ENCODE results near the gene MLYCD.
A peak's percentile ranks its signal among the peaks of the same experiment; 100 is the strongest.

The MLYCD gene

DNA sequence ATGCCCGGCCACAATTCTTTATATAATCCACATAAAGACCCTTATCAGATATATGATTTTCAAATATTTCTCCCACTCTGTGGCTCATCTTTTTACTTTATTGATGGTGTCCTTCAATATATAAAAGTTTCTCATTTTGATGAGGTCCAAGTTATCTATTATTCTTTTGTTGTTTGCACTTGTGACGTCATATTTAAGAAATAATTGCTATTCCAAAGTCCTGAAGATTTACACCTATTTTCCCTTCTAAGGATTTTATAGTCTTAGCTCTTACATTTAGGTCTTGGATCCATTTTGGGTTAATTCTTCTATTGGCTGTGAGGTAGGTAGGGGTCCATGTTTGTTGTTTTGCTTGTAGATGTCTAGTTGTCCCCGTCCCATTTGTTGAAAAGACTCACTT, 3.0 kb upstream of the MLYCD start:
- DNase-seq = no peak
- no peaks in the 10 kb centered on the region for H3K36me3 ChIP-seq (ENCODE audit: control insufficient read depth in 4 of 4, insufficient read depth in 4 of 4, low read length in 3 of 4)
- no peak overlapping the region for H3K27ac ChIP-seq (ENCODE audit: insufficient read depth in 1 of 2, low read depth in 1 of 2, low read length in 2 of 2, poor library complexity in 1 of 2, severe bottlenecking in 2 of 2)
- peaks cover 3 to 18% (median 7%) of the 10 kb centered on the region in 5 experiments for H3K9me3 ChIP-seq (ENCODE audit: control extremely low read depth in 1 of 5, control insufficient read depth in 4 of 5, insufficient read depth in 2 of 5, low read depth in 1 of 5, low read length in 4 of 5)
- H3K4me1 ChIP-seq (ENCODE audit: control extremely low read depth in 1 of 4, control insufficient read depth in 4 of 4, insufficient read depth in 4 of 4, low read length in 3 of 4) = peaks cover 6 to 18% (median 15%) of the 10 kb centered on the region in 4 experiments
- H3K4me3 ChIP-seq (ENCODE audit: control insufficient read depth in 1 of 7, extremely low read depth in 1 of 7, insufficient read depth in 4 of 7, low read depth in 2 of 7, low read length in 6 of 7) = no peak overlapping the region
- no CpG with 5 or more reads among the region's 3 CpGs for WGBS (ENCODE audit: insufficient coverage)
- ChIA-PET CTCF (no interaction called here), POLR2A (no interaction called here)
- no peaks in the 10 kb centered on the region for H3K27me3 ChIP-seq (replicated peaks in 2 of 5; ENCODE audit: control insufficient read depth in 4 of 5, insufficient read depth in 5 of 5, low read length in 4 of 5)

DNA sequence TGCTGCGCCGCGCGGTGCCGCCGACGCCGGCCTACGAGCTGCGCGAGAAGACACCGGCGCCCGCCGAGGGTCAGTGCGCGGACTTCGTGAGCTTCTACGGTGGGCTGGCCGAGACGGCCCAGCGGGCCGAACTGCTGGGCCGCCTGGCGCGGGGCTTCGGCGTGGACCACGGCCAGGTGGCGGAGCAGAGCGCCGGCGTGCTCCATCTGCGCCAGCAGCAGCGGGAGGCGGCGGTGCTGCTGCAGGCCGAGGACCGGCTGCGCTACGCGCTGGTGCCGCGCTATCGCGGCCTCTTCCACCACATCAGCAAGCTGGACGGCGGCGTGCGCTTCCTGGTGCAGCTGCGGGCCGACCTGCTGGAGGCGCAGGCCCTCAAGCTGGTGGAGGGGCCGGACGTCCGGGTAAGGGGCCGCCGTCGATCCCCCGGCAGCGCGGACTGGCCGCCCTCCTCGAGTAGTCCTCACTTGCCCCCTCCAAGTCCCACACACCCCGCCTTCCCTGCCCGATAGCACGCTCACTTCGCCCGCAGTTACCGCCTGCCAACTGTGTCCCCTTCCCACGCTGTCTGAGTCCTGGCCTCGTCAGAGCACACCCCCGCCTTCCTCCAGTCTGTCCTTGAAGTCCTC, 470 bp downstream of the MLYCD start:
- WGBS (ENCODE audit: insufficient coverage) = 0% methylated on average over 53 of the region's 73 CpGs
- Histone ChIP-seq H3K27me3 (replicated peaks in 2 of 5; ENCODE audit: control insufficient read depth in 4 of 5, insufficient read depth in 5 of 5, low read length in 4 of 5) (no peaks in the 10 kb centered on the region), H3K4me1 (ENCODE audit: control extremely low read depth in 1 of 4, control insufficient read depth in 4 of 4, insufficient read depth in 4 of 4, low read length in 3 of 4) (peaks cover 6 to 18% (median 15%) of the 10 kb centered on the region in 4 experiments), H3K27ac (ENCODE audit: insufficient read depth in 1 of 2, low read depth in 1 of 2, low read length in 2 of 2, poor library complexity in 1 of 2, severe bottlenecking in 2 of 2) (peak overlapping the region in 1 of 2 experiments; percentile 40), H3K36me3 (ENCODE audit: control insufficient read depth in 4 of 4, insufficient read depth in 4 of 4, low read length in 3 of 4) (peaks cover 0 to 9% (median 5%) of the 10 kb centered on the region in 4 experiments), H3K4me3 (ENCODE audit: control insufficient read depth in 1 of 7, extremely low read depth in 1 of 7, insufficient read depth in 4 of 7, low read depth in 2 of 7, low read length in 6 of 7) (peak overlapping the region; percentile 56 to 89 (median 80)), H3K9me3 (ENCODE audit: control extremely low read depth in 1 of 5, control insufficient read depth in 4 of 5, insufficient read depth in 2 of 5, low read depth in 1 of 5, low read length in 4 of 5) (no peaks in the 10 kb centered on the region)
- DNase-seq = peak; percentile 57 to 84 (median 75)
- POLR2A ChIA-PET = no interaction called here
- CTCF ChIA-PET = no interaction called here

DNA sequence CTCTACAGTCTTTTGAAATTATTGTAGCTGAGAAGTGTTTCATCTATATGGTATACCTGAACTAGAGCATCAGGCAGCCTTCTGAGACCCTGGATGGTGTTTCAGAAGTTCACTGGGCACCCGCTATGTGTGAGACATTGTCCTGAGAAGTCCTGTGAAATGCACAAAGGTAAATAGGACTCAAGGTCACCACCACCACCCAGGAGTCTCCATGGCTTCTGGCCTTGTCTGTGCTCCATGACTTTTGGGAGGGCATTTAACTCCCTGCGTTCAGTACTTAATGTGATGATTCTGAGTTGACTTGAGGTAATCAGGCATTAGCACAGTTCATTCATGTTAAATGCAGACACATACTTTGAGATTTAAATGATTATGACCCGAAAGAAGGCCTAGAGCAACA, 1.1 kb downstream of the MLYCD start:
- WGBS (ENCODE audit: insufficient coverage) = 100% methylated on average over 1 of the region's 3 CpGs
- DNase-seq = no peak
- Histone ChIP-seq H3K4me3 (ENCODE audit: control insufficient read depth in 1 of 7, extremely low read depth in 1 of 7, insufficient read depth in 4 of 7, low read depth in 2 of 7, low read length in 6 of 7) (peak overlapping the region in 6 of 7 experiments; percentile 56 to 81 (median 78)), H3K27ac (ENCODE audit: insufficient read depth in 1 of 2, low read depth in 1 of 2, low read length in 2 of 2, poor library complexity in 1 of 2, severe bottlenecking in 2 of 2) (peak overlapping the region in 1 of 2 experiments; percentile 20), H3K36me3 (ENCODE audit: control insufficient read depth in 4 of 4, insufficient read depth in 4 of 4, low read length in 3 of 4) (peaks cover 0 to 13% (median 7%) of the 10 kb centered on the region in 4 experiments), H3K9me3 (ENCODE audit: control extremely low read depth in 1 of 5, control insufficient read depth in 4 of 5, insufficient read depth in 2 of 5, low read depth in 1 of 5, low read length in 4 of 5) (no peaks in the 10 kb centered on the region), H3K27me3 (replicated peaks in 2 of 5; ENCODE audit: control insufficient read depth in 4 of 5, insufficient read depth in 5 of 5, low read length in 4 of 5) (no peaks in the 10 kb centered on the region), H3K4me1 (ENCODE audit: control extremely low read depth in 1 of 4, control insufficient read depth in 4 of 4, insufficient read depth in 4 of 4, low read length in 3 of 4) (peaks cover 6 to 18% (median 15%) of the 10 kb centered on the region in 4 experiments)
- CTCF ChIA-PET = no interaction called here
- POLR2A ChIA-PET = no interaction called here

DNA sequence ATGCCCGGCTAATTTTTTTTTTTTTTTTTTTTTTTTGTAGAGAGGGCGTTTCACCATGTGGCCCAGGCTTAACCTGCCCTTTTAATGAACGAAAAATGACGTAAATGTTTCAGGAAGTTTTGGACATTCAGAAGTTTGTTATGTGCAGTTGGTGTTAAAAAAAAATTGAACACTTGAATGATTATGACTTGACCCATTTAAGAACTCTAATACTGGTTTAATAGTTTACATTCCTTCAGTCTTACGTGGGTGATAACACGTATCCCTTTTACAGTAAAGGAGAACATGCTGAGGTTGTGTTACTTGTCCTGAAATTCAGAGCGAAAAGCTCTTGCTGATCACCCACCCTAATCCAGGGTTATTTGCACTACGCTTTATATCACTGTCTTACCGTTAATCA, 1.7 kb downstream of the MLYCD start:
- peaks cover 6 to 18% (median 15%) of the 10 kb centered on the region in 4 experiments for H3K4me1 ChIP-seq (ENCODE audit: control extremely low read depth in 1 of 4, control insufficient read depth in 4 of 4, insufficient read depth in 4 of 4, low read length in 3 of 4)
- no peaks in the 10 kb centered on the region for H3K9me3 ChIP-seq (ENCODE audit: control extremely low read depth in 1 of 5, control insufficient read depth in 4 of 5, insufficient read depth in 2 of 5, low read depth in 1 of 5, low read length in 4 of 5)
- peaks cover 0 to 16% (median 9%) of the 10 kb centered on the region in 4 experiments for H3K36me3 ChIP-seq (ENCODE audit: control insufficient read depth in 4 of 4, insufficient read depth in 4 of 4, low read length in 3 of 4)
- H3K4me3 ChIP-seq (ENCODE audit: control insufficient read depth in 1 of 7, extremely low read depth in 1 of 7, insufficient read depth in 4 of 7, low read depth in 2 of 7, low read length in 6 of 7) = no peak overlapping the region
- POLR2A ChIA-PET = no interaction called here
- no peak for DNase-seq
- H3K27me3 ChIP-seq (replicated peaks in 2 of 5; ENCODE audit: control insufficient read depth in 4 of 5, insufficient read depth in 5 of 5, low read length in 4 of 5) = no peaks in the 10 kb centered on the region
- CTCF ChIA-PET = interaction anchor here (0.8 to 1.2 kb wide), 3 partner anchors 12 to 165 kb away, joined by 3 read pairs; no protein-coding TSS in a partner anchor
- WGBS (ENCODE audit: insufficient coverage) = 86% methylated on average over 6 of the region's 9 CpGs
- H3K27ac ChIP-seq (ENCODE audit: insufficient read depth in 1 of 2, low read depth in 1 of 2, low read length in 2 of 2, poor library complexity in 1 of 2, severe bottlenecking in 2 of 2) = no peak overlapping the region

DNA sequence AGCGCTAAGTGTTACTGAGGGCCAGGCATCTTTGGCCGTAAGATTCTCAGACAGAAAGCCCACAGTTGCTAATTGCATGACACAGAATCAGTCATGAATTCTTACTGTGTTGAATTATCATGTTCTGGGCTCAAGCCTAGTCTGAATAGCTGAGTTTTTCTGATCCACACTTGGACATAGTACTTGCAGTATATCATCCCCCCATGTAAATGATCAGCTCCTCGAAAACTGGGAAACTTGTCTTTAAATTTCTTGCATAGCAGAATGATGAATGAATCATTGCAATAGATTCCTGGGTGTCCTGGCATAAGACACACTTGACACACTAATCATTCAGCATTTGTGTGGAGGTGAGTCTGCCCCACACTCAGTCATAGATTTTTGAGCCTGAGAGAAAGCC, 2.2 kb downstream of the MLYCD start:
- POLR2A ChIA-PET = no interaction called here
- peaks cover 6 to 18% (median 15%) of the 10 kb centered on the region in 4 experiments for H3K4me1 ChIP-seq (ENCODE audit: control extremely low read depth in 1 of 4, control insufficient read depth in 4 of 4, insufficient read depth in 4 of 4, low read length in 3 of 4)
- DNase-seq = no peak
- CTCF ChIA-PET = interaction anchor here (0.8 to 1.2 kb wide), 3 partner anchors 12 to 165 kb away, joined by 3 read pairs; no protein-coding TSS in a partner anchor
- no peak overlapping the region for H3K27ac ChIP-seq (ENCODE audit: insufficient read depth in 1 of 2, low read depth in 1 of 2, low read length in 2 of 2, poor library complexity in 1 of 2, severe bottlenecking in 2 of 2)
- WGBS (ENCODE audit: insufficient coverage) = 100% methylated on average over 2 of the region's 3 CpGs
- H3K27me3 ChIP-seq (replicated peaks in 2 of 5; ENCODE audit: control insufficient read depth in 4 of 5, insufficient read depth in 5 of 5, low read length in 4 of 5) = no peaks in the 10 kb centered on the region
- H3K36me3 ChIP-seq (ENCODE audit: control insufficient read depth in 4 of 4, insufficient read depth in 4 of 4, low read length in 3 of 4) = peaks cover 0 to 18% (median 10%) of the 10 kb centered on the region in 4 experiments
- no peak overlapping the region for H3K4me3 ChIP-seq (ENCODE audit: control insufficient read depth in 1 of 7, extremely low read depth in 1 of 7, insufficient read depth in 4 of 7, low read depth in 2 of 7, low read length in 6 of 7)
- no peaks in the 10 kb centered on the region for H3K9me3 ChIP-seq (ENCODE audit: control extremely low read depth in 1 of 5, control insufficient read depth in 4 of 5, insufficient read depth in 2 of 5, low read depth in 1 of 5, low read length in 4 of 5)

DNA sequence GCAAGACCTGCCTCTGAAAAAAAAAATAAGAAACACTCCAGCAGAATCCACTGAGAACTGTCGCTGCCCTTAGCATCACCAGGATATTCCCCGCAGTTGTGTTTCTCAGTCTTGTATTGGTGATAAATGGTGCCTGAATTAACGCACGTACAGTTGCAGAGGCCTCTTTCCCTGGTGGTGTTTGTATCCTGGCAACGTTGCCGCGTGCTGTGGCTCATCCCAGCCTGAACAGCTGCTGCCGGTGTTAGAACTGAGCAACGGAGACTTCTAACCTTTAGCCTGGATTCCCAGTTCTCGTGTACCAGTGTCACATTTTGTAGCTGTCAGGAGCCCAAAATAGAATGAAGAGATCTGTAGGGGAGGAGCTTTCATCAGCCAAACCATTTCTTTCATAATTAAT, 4.8 kb downstream of the MLYCD start:
- POLR2A ChIA-PET = no interaction called here
- DNase-seq = no peak
- H3K4me1 ChIP-seq (ENCODE audit: control extremely low read depth in 1 of 4, control insufficient read depth in 4 of 4, insufficient read depth in 4 of 4, low read length in 3 of 4) = peaks cover 6 to 13% (median 11%) of the 10 kb centered on the region in 4 experiments
- CTCF ChIA-PET = interaction anchor here (1.6 kb wide), 1 partner anchor 9 kb away, joined by 4 read pairs; no protein-coding TSS in a partner anchor
- 91% methylated on average over 6 of the region's 10 CpGs for WGBS (ENCODE audit: insufficient coverage)
- H3K4me3 ChIP-seq (ENCODE audit: control insufficient read depth in 1 of 7, extremely low read depth in 1 of 7, insufficient read depth in 4 of 7, low read depth in 2 of 7, low read length in 6 of 7) = no peak overlapping the region
- no peak overlapping the region for H3K27ac ChIP-seq (ENCODE audit: insufficient read depth in 1 of 2, low read depth in 1 of 2, low read length in 2 of 2, poor library complexity in 1 of 2, severe bottlenecking in 2 of 2)
- peaks cover under 1 to 36% (median 23%) of the 10 kb centered on the region in 4 experiments for H3K36me3 ChIP-seq (ENCODE audit: control insufficient read depth in 4 of 4, insufficient read depth in 4 of 4, low read length in 3 of 4)
- H3K27me3 ChIP-seq (replicated peaks in 2 of 5; ENCODE audit: control insufficient read depth in 4 of 5, insufficient read depth in 5 of 5, low read length in 4 of 5) = no peaks in the 10 kb centered on the region
- no peaks in the 10 kb centered on the region for H3K9me3 ChIP-seq (ENCODE audit: control extremely low read depth in 1 of 5, control insufficient read depth in 4 of 5, insufficient read depth in 2 of 5, low read depth in 1 of 5, low read length in 4 of 5)

DNA sequence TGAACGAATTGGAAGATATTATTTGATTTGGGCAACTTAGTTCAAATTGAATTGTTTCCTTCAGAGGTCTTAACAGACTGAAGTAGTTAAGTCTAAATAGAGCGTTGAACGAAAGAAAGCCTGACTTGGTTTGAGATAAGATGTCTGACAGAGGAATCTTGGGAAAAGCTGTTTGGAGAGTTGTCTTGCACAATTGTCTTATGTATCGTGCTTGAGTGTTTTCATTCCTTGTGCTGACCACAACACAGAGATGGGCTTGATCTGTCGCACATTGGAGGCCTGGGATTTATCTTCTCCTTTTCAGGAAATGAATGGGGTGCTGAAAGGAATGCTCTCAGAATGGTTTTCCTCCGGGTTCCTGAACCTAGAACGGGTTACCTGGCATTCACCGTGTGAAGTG, 7.8 kb downstream of the MLYCD start:
- Histone ChIP-seq H3K9me3 (ENCODE audit: control extremely low read depth in 1 of 5, control insufficient read depth in 4 of 5, insufficient read depth in 2 of 5, low read depth in 1 of 5, low read length in 4 of 5) (no peaks in the 10 kb centered on the region), H3K36me3 (ENCODE audit: control insufficient read depth in 4 of 4, insufficient read depth in 4 of 4, low read length in 3 of 4) (peaks cover 4 to 56% (median 34%) of the 10 kb centered on the region in 4 experiments), H3K4me3 (ENCODE audit: control insufficient read depth in 1 of 7, extremely low read depth in 1 of 7, insufficient read depth in 4 of 7, low read depth in 2 of 7, low read length in 6 of 7) (no peak overlapping the region), H3K27ac (ENCODE audit: insufficient read depth in 1 of 2, low read depth in 1 of 2, low read length in 2 of 2, poor library complexity in 1 of 2, severe bottlenecking in 2 of 2) (no peak overlapping the region), H3K4me1 (ENCODE audit: control extremely low read depth in 1 of 4, control insufficient read depth in 4 of 4, insufficient read depth in 4 of 4, low read length in 3 of 4) (no peaks in the 10 kb centered on the region), H3K27me3 (replicated peaks in 2 of 5; ENCODE audit: control insufficient read depth in 4 of 5, insufficient read depth in 5 of 5, low read length in 4 of 5) (no peaks in the 10 kb centered on the region)
- ChIA-PET POLR2A (no interaction called here), CTCF (no interaction called here)
- no peak for DNase-seq
- WGBS (ENCODE audit: insufficient coverage) = 98% methylated on average over 5 of the region's 8 CpGs
